ENCODE data around the gene PERM1.
"Not testable (repeated sequence)": the region's sequence is repeated elsewhere in the genome, so short reads cannot be mapped to it uniquely, and the experiment has no call there.

Gene PERM1

DNA sequence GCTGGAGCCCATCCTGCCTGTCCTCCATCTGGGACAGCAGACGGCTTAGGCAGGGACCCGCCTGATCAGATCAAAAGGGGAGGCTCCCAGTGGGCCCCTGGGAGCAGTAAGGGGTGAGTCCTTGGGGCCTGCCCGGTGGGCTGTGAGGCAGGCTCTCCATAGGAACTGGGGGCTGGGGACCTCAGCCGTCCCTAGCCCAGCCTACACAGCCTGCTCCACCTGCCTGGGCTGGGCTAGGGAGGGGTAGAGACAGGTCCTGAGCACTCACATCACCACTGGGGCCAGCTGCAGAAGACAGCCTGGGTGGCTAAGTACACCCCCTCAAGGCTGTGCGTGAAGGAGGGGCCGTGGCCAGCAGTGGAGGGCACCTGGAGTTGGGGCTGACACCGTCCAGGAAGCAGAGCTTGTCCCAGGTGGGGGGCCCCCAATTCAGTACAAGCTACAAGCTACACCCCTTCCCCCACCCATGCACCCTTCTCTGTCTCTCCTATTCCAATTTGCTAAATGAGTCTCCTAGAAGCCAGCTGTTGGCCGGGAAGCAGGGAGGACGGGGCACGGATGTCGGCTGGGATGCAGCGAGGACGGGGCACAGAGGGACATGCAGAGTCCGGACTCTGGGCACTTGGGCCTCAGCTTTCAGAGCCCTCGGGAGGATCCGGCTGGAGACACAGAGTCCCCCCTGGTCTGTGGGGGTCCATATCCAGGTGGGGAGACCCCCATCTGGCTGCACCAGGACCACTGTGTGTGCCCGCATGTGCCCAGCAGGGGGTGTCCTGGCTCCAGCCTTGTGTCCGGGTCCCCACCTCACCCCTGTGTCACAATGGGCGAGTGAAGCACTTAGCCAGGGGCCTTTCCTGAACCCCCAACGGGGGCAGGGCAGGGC, 33.1 kb upstream of the PERM1 start:
- no peak for DNase-seq

GRCh38 chr1:1013922-1014648, 32.2 kb upstream of the PERM1 start:
- DNase-seq: no peak

DNA sequence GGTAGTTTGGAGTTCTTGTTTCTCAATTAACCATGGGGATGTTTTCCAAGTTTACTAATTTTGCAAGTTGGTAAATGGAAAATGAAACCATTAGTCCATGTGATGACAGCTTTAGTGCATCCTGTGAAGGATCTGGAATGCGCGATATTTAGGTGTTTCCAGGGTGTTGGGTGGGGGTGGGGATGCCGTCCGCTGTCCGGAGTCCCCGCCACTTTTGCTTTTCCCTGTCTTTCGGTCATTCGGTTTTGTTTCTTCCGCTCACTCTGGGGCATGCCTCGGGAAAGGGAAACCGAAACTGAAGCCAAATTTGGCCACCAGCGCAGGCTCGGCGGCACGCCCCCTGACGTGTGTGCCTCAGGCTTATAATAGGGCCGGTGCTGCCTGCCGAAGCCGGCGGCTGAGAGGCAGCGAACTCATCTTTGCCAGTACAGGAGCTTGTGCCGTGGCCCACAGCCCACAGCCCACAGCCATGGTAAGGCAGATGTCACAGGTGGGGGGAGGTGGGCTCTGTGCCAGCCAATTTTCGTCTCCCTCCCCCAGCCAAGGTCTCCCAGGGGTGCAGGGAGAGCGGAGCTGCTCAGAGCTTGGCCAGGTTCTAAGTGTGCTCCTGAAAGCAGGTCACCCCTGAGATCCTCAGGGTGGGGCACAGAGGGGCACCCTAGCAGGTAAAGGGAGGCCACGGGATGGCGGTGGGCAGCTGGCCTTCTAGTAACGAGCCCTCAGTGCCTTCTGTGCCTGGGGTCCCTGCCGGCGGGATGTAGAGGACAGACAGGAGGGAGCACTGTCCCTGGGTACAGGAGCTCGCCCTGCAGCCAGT, 31.4 kb upstream of the PERM1 start, which contains the start of gene ISG15:
Gene ISG15 (plus strand): TSS at position 393 of the 817 bp plus-strand sequence. CDS start 77 bp downstream, at position 470.
- peak; percentile 76 to 91 for DNase-seq

- DNase-seq: not testable (repeated sequence)
Measured at GRCh38 chr1:1012736-1013104, 30.8 kb upstream of the PERM1 start.

GRCh38 chr1:1011396-1011949, 29.6 kb upstream of the PERM1 start:
- no peak for DNase-seq

GRCh38 chr1:1010131-1010530, 28.2 kb upstream of the PERM1 start:
- not testable (repeated sequence) for DNase-seq

- no peak for DNase-seq
Measured at GRCh38 chr1:1006305-1007159, 24.6 kb upstream of the PERM1 start.

DNA sequence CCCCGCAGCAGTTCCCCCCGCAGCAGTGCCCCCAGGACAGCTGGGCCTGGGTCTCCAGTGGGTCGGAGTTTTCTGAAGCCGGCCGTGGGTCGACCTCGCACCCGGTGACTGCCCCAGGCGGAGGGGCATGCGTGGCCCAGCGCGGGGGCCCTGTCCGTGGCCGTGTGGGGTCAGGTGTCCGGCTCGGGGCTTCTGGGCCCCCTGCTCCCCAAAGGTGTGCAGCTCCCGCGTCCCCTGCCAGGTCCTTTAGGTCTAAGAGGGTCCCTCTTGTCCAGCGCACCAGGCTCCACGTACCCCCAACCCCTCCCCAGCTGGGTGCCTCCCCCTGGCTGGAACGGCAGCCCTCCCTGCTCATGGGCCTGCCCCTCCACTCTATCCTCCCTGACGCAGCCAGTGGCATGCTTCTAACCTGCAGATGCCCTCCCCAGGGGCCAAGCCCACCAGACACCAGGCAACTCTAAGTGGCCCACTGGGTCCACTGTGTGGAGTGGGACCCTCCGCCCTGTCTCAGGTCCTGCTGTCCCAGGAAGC, 23.9 kb upstream of the PERM1 start:
- no peak for DNase-seq

GRCh38 chr1:1004780-1005697, 23.1 kb upstream of the PERM1 start:
- no peak for DNase-seq

- no peak for DNase-seq
Measured at GRCh38 chr1:1004420-1004779, 22.5 kb upstream of the PERM1 start.

- DNase-seq: no peak
Measured at GRCh38 chr1:1003618-1004419, 21.9 kb upstream of the PERM1 start.

GRCh38 chr1:1001057-1001783, 19.3 kb upstream of the PERM1 start:
- no peak for DNase-seq

DNA sequence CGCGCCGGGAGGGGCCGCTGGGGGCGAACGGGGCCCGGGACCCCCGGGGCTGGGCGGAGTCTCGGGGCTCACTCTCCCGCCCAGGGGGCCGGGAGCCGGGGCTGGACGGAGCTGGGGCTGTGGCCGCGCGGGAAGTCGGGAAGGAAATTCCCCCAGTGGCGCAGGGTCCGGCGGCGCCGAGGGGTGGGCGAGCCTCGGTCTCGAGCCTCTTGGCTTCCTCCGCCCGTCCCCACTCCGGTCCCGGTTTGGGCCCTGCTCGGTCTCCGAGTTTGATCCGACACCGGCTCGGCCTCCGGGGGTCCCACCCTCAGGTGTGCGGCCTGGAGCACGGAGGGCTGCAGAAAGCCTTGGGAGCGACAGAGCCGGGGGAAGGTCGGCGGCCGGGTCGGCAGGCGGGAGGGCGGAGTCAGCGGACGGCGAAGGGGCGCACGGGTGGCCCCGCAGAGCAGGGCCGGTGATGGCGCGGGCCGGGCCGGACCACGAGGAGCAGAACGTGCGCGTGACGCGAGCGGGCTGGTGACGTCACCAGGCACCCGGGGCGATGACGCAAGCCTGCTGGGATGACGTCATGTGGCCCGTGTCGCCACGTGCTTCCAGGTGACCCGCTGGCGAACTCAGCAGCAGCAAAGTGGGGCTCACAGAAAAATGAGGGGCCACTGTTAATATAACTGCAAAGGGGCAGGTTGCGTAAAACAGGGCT, 18.6 kb upstream of the PERM1 start:
- peak; percentile 69 to 76 for DNase-seq

GRCh38 chr1:999725-1000356, 17.9 kb upstream of the PERM1 start, which contains the start of gene HES4:
Gene HES4, minus strand, starts transcription at chr1:1000097. Its CDS starts 124 bp downstream, at chr1:999973.
- DNase-seq: peak; percentile 68 to 75

DNA sequence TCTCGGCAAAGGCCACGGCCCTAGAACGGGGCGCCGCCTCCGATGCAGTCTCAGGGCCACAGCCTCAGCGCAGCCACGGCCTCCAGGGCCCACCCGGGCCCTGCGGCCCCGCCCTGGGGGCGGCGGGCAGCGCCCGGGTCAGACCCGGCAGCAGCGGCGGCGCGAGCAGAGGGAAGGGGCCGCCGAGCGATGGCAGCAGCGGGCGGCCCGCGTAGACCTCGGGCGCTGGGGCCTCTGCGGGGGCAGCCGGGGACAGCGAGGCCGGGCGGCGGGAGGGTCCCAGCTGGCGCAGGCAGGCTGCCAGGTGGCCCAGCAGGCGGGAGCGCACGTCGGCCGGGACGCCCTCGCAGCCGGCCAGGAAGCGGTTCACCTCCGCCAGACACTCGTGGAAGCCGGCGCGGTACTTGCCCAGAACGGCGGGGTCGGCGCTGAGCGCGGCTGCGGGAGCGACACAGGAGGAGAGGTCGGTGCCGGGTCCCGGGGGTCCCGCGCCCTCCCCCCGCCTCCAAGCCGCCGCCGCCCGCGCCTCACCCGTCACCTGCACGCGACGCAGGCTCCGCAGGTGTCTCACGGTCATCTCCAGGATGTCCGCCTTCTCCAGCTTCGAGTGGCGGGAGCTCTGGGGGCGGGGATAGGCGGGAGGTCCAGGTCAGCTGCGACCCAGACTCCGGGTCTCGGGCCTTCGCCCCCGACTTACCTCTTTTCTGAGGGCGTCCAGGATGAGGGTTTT, 17.3 kb upstream of the PERM1 start:
- no peak for DNase-seq

DNA sequence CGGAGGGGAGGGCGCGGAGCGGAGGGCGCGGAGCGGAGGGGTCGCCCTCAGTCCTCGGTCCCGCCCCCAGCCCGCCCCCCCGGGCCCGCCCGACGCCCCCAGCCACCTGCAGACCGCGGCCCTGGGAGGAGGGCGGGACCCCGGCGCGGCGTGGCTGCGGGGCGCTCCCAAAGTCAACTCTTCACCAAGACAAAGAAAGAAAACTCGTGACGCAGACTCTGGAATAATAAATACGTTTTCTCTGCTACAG, 16.8 kb upstream of the PERM1 start:
- no peak for DNase-seq
